PC-3 (cell line): ENCODE data around the gene PSAP. TPM values are rescaled to one million over a fixed set of nuclear protein-coding genes. Genes with fewer than 3 reads are reported as not detected.
A peak's percentile ranks its signal among the peaks of the same experiment; 100 is the strongest.

Source experiments
- ATAC-seq: fragments of 200-7000 bp; cut with Tn5 transposase; 2 replicates; pipeline ENCODE4 v1.9.1; 2020; ENCODE audit warnings: mild to moderate bottlenecking, moderate library complexity
- BruUV-seq: library from RNA; stranded (reverse); fragments of 400-500 nt; replicated peaks from 2 replicates; lab custom pipeline; 2021; lab: Mats Ljungman, UMichigan
- CTCF ChIA-PET: fragments of 300-600 bp; sonication (Branson Sonifier 250); formaldehyde crosslinking; loops from one replicate; lab custom pipeline; 2022; ENCODE audit warnings: antibody characterized with exemption; lab: Charles Lee
- POLR2A ChIA-PET: fragments of 300-600 bp; sonication (Branson Sonifier 250); formaldehyde crosslinking; loops from one replicate; lab custom pipeline; 2022; ENCODE audit warnings: antibody characterized with exemption; ENCODE audit not compliant: unreplicated experiment; lab: Charles Lee
- DNase-seq: peaks from one replicate; pipeline ENCODE4 v3.0.0-alpha.2; 2015
- H2AFZ ChIP-seq: fragments of 300-600 bp; sonication (generic); 2 replicates; pipeline ENCODE4 v1.6.0; 2016; ENCODE audit warnings: antibody characterized with exemption, low read length
- H3F3A ChIP-seq: fragments of 300-600 bp; sonication (generic); one replicate; pipeline ENCODE4 v1.6.0; 2017; ENCODE audit warnings: antibody characterized with exemption, low read length, control low read depth, mild to moderate bottlenecking; ENCODE audit not compliant: unreplicated experiment
- H3K27ac ChIP-seq: fragments of 300-600 bp; sonication (generic); 2 replicates; pipeline ENCODE4 v1.5.1; 2016; ENCODE audit warnings: mild to moderate bottlenecking, low read length
- H3K27me3 ChIP-seq: fragments of 300-600 bp; sonication (generic); 2 replicates; pipeline ENCODE4 v1.6.1; 2016; ENCODE audit warnings: low read length, mixed read lengths
- H3K36me3 ChIP-seq: fragments of 300-600 bp; sonication (generic); 2 replicates; pipeline ENCODE4 v1.6.1; 2016; ENCODE audit warnings: low read depth, mixed run types, low read length, mixed read lengths
- H3K4me1 ChIP-seq: fragments of 300-600 bp; sonication (generic); 2 replicates; pipeline ENCODE4 v1.5.1; 2016; ENCODE audit warnings: low read length; ENCODE audit not compliant: insufficient read depth
- H3K4me2 ChIP-seq: fragments of 300-600 bp; sonication (generic); 2 replicates; pipeline ENCODE4 v1.6.0; 2016; ENCODE audit warnings: low read length
- H3K4me3 ChIP-seq: fragments of 300-600 bp; sonication (generic); 2 replicates; pipeline ENCODE4 v1.5.1; 2016; ENCODE audit warnings: mild to moderate bottlenecking, low read length, mixed read lengths
- H3K79me2 ChIP-seq: fragments of 300-600 bp; sonication (generic); 2 replicates; pipeline ENCODE4 v1.6.1; 2017; ENCODE audit warnings: low read length, mixed read lengths
- H3K9ac ChIP-seq: fragments of 300-600 bp; sonication (generic); 2 replicates; pipeline ENCODE4 v1.6.0; 2016; ENCODE audit warnings: mild to moderate bottlenecking, low read length
- H3K9me2 ChIP-seq: fragments of 300-600 bp; sonication (generic); replicated peaks from 2 replicates; pipeline ENCODE4 v1.6.1; 2016; ENCODE audit warnings: mixed run types, low read length, mixed read lengths
- H3K9me3 ChIP-seq: fragments of 300-600 bp; sonication (generic); 2 replicates; pipeline ENCODE4 v1.6.1; 2016; ENCODE audit warnings: low read length, mixed read lengths
- H4K20me1 ChIP-seq: fragments of 300-600 bp; sonication (generic); 2 replicates; pipeline ENCODE4 v1.6.1; 2016; ENCODE audit warnings: low read length, mixed read lengths
- CTCF ChIP-seq: fragments of 300-600 bp; sonication (generic); conservative IDR thresholded peaks from 2 replicates; pipeline ENCODE4 v1.5.1; 2017; ENCODE audit warnings: antibody characterized with exemption, low read depth, mild to moderate bottlenecking, low read length
- EZH2 ChIP-seq: fragments of 300-600 bp; sonication (generic); IDR thresholded peaks from one replicate; pipeline ENCODE4 v1.6.1; 2017; ENCODE audit warnings: antibody characterized with exemption, mild to moderate bottlenecking, low read length; ENCODE audit not compliant: unreplicated experiment
- EZH2phosphoT487 ChIP-seq: fragments of 300-600 bp; sonication (generic); IDR thresholded peaks from 2 replicates; pipeline ENCODE4 v1.6.1; 2018; ENCODE audit warnings: mild to moderate bottlenecking, antibody characterized with exemption, low read length, borderline replicate concordance
- intact Hi-C: fragments of 100-400 bp; cut with micrococcal nuclease; formaldehyde crosslinking; loops from 2 replicates; pipeline ENCODE4 v1.9.0; 2023
- total RNA-seq: library from RNA; depleted of rRNA; stranded (reverse); fragments of >200 nt; gene quantifications from 2 replicates; pipeline ENCODE4 v1.2.3, GENCODE V29; 2014

PSAP gene
- total RNA-seq, 1 experiment from 2014 or later, result 334 TPM

GRCh38 chr10:71840958-71841335 is 10.1 kb downstream of the PSAP start:
- Histone ChIP-seq H3K27me3 (no peaks in the 10 kb centered on the region), H3F3A (no peaks in the 10 kb centered on the region), H3K9me2 (no peaks in the 10 kb centered on the region), H3K79me2 (peaks cover 99% of the 10 kb centered on the region), H3K4me3 (no peak overlapping the region), H3K36me3 (no peaks in the 10 kb centered on the region), H3K27ac (no peak overlapping the region), H2AFZ (no peak overlapping the region), H3K4me2 (no peak overlapping the region), H4K20me1 (peaks cover 58% of the 10 kb centered on the region), H3K9me3 (no peaks in the 10 kb centered on the region), H3K9ac (no peak overlapping the region), H3K4me1 (peaks cover 18% of the 10 kb centered on the region)
- no TSS peak for BruUV-seq
- no peak for ATAC-seq
- ChIA-PET POLR2A (no interaction called here), CTCF (no interaction called here)
- TF ChIP-seq CTCF, result no peak
- no peak for TF ChIP-seq EZH2phosphoT487
- TF ChIP-seq EZH2, result no peak
- intact Hi-C loops, result no loop called here
- DNase-seq, result no peak

GRCh38 chr10:71840177-71840957 is 10.7 kb downstream of the PSAP start:
- Histone ChIP-seq H3K4me2 (no peak overlapping the region), H3K79me2 (peaks cover 99% of the 10 kb centered on the region), H3K27me3 (no peaks in the 10 kb centered on the region), H3K36me3 (no peaks in the 10 kb centered on the region), H3K4me3 (no peak overlapping the region), H3F3A (no peaks in the 10 kb centered on the region), H3K9me2 (no peaks in the 10 kb centered on the region), H3K27ac (no peak overlapping the region), H4K20me1 (peaks cover 52% of the 10 kb centered on the region), H3K4me1 (peaks cover 18% of the 10 kb centered on the region), H3K9me3 (no peaks in the 10 kb centered on the region), H3K9ac (no peak overlapping the region), H2AFZ (no peak overlapping the region)
- intact Hi-C loops, result no loop called here
- CTCF ChIA-PET, result no interaction called here
- DNase-seq, result peak; percentile 24
- TF ChIP-seq CTCF (no peak), EZH2 (no peak), EZH2phosphoT487 (no peak)
- POLR2A ChIA-PET, result no interaction called here
- no TSS peak for BruUV-seq
- ATAC-seq, result peak; percentile 31; the same call in 1 of the 2 replicates
